ENCODE measurements around the gene CHN2. TPM values are rescaled to one million over a fixed set of nuclear protein-coding genes. Genes with fewer than 3 reads are reported as not detected.

CHN2 gene
- total RNA-seq, 1 experiment from 2014 or later: 5.0 TPM

GRCh38 chr7:29505931-29506330, 311.4 kb downstream of the CHN2 start (continued):
- TF ChIP-seq, protein P1, sequence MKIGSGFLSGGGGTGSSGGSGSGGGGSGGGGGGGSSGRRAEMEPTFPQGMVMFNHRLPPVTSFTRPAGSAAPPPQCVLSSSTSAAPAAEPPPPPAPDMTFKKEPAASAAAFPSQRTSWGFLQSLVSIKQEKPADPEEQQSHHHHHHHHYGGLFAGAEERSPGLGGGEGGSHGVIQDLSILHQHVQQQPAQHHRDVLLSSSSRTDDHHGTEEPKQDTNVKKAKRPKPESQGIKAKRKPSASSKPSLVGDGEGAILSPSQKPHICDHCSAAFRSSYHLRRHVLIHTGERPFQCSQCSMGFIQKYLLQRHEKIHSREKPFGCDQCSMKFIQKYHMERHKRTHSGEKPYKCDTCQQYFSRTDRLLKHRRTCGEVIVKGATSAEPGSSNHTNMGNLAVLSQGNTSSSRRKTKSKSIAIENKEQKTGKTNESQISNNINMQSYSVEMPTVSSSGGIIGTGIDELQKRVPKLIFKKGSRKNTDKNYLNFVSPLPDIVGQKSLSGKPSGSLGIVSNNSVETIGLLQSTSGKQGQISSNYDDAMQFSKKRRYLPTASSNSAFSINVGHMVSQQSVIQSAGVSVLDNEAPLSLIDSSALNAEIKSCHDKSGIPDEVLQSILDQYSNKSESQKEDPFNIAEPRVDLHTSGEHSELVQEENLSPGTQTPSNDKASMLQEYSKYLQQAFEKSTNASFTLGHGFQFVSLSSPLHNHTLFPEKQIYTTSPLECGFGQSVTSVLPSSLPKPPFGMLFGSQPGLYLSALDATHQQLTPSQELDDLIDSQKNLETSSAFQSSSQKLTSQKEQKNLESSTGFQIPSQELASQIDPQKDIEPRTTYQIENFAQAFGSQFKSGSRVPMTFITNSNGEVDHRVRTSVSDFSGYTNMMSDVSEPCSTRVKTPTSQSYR (CRISPR knock-in tag; IDR thresholded peaks at IDR 0.05): no peak
- TF ChIP-seq MXD4 (CRISPR knock-in tag; IDR thresholded peaks at IDR 0.05; ENCODE audit: borderline replicate concordance) (no peak), NFATC4 (CRISPR knock-in tag; IDR thresholded peaks at IDR 0.05) (no peak), ERG (CRISPR knock-in tag; IDR thresholded peaks at IDR 0.05) (no peak)

- H3K27me3 Mint-ChIP-seq (ENCODE audit: low read depth): no peaks in the 10 kb centered on the region
- TF ChIP-seq TEAD4 (CRISPR knock-in tag; IDR thresholded peaks at IDR 0.05) (no peak), FOXK1 (CRISPR knock-in tag; IDR thresholded peaks at IDR 0.05) (no peak), ERG (CRISPR knock-in tag; IDR thresholded peaks at IDR 0.05) (no peak), ZNF121 (CRISPR knock-in tag; IDR thresholded peaks at IDR 0.05) (no peak), ELF4 (CRISPR knock-in tag; IDR thresholded peaks at IDR 0.05; ENCODE audit: low read depth) (no peak), JAZF1 (CRISPR knock-in tag; IDR thresholded peaks at IDR 0.05) (no peak), ZNF138 (CRISPR knock-in tag; conservative IDR thresholded peaks at IDR 0.05) (no peak), EMX1 (CRISPR knock-in tag; IDR thresholded peaks at IDR 0.05) (no peak)
- TF ChIP-seq, protein P2, sequence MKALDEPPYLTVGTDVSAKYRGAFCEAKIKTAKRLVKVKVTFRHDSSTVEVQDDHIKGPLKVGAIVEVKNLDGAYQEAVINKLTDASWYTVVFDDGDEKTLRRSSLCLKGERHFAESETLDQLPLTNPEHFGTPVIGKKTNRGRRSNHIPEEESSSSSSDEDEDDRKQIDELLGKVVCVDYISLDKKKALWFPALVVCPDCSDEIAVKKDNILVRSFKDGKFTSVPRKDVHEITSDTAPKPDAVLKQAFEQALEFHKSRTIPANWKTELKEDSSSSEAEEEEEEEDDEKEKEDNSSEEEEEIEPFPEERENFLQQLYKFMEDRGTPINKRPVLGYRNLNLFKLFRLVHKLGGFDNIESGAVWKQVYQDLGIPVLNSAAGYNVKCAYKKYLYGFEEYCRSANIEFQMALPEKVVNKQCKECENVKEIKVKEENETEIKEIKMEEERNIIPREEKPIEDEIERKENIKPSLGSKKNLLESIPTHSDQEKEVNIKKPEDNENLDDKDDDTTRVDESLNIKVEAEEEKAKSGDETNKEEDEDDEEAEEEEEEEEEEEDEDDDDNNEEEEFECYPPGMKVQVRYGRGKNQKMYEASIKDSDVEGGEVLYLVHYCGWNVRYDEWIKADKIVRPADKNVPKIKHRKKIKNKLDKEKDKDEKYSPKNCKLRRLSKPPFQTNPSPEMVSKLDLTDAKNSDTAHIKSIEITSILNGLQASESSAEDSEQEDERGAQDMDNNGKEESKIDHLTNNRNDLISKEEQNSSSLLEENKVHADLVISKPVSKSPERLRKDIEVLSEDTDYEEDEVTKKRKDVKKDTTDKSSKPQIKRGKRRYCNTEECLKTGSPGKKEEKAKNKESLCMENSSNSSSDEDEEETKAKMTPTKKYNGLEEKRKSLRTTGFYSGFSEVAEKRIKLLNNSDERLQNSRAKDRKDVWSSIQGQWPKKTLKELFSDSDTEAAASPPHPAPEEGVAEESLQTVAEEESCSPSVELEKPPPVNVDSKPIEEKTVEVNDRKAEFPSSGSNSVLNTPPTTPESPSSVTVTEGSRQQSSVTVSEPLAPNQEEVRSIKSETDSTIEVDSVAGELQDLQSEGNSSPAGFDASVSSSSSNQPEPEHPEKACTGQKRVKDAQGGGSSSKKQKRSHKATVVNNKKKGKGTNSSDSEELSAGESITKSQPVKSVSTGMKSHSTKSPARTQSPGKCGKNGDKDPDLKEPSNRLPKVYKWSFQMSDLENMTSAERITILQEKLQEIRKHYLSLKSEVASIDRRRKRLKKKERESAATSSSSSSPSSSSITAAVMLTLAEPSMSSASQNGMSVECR (CRISPR knock-in tag; IDR thresholded peaks at IDR 0.05; ENCODE audit: borderline replicate concordance): no peak
- TF ChIP-seq, protein P3, sequence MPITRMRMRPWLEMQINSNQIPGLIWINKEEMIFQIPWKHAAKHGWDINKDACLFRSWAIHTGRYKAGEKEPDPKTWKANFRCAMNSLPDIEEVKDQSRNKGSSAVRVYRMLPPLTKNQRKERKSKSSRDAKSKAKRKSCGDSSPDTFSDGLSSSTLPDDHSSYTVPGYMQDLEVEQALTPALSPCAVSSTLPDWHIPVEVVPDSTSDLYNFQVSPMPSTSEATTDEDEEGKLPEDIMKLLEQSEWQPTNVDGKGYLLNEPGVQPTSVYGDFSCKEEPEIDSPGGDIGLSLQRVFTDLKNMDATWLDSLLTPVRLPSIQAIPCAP (CRISPR knock-in tag; IDR thresholded peaks at IDR 0.05): no peak
- TF ChIP-seq, protein P4, sequence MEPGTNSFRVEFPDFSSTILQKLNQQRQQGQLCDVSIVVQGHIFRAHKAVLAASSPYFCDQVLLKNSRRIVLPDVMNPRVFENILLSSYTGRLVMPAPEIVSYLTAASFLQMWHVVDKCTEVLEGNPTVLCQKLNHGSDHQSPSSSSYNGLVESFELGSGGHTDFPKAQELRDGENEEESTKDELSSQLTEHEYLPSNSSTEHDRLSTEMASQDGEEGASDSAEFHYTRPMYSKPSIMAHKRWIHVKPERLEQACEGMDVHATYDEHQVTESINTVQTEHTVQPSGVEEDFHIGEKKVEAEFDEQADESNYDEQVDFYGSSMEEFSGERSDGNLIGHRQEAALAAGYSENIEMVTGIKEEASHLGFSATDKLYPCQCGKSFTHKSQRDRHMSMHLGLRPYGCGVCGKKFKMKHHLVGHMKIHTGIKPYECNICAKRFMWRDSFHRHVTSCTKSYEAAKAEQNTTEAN (CRISPR knock-in tag; IDR thresholded peaks at IDR 0.05): no peak
- TF ChIP-seq, protein P5, sequence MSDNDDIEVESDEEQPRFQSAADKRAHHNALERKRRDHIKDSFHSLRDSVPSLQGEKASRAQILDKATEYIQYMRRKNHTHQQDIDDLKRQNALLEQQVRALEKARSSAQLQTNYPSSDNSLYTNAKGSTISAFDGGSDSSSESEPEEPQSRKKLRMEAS (CRISPR knock-in tag; IDR thresholded peaks at IDR 0.05): no peak
- TF ChIP-seq, protein P6, sequence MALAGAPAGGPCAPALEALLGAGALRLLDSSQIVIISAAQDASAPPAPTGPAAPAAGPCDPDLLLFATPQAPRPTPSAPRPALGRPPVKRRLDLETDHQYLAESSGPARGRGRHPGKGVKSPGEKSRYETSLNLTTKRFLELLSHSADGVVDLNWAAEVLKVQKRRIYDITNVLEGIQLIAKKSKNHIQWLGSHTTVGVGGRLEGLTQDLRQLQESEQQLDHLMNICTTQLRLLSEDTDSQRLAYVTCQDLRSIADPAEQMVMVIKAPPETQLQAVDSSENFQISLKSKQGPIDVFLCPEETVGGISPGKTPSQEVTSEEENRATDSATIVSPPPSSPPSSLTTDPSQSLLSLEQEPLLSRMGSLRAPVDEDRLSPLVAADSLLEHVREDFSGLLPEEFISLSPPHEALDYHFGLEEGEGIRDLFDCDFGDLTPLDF (CRISPR knock-in tag; IDR thresholded peaks at IDR 0.05): no peak
- TF ChIP-seq, protein P7, sequence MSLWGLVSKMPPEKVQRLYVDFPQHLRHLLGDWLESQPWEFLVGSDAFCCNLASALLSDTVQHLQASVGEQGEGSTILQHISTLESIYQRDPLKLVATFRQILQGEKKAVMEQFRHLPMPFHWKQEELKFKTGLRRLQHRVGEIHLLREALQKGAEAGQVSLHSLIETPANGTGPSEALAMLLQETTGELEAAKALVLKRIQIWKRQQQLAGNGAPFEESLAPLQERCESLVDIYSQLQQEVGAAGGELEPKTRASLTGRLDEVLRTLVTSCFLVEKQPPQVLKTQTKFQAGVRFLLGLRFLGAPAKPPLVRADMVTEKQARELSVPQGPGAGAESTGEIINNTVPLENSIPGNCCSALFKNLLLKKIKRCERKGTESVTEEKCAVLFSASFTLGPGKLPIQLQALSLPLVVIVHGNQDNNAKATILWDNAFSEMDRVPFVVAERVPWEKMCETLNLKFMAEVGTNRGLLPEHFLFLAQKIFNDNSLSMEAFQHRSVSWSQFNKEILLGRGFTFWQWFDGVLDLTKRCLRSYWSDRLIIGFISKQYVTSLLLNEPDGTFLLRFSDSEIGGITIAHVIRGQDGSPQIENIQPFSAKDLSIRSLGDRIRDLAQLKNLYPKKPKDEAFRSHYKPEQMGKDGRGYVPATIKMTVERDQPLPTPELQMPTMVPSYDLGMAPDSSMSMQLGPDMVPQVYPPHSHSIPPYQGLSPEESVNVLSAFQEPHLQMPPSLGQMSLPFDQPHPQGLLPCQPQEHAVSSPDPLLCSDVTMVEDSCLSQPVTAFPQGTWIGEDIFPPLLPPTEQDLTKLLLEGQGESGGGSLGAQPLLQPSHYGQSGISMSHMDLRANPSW (CRISPR knock-in tag; conservative IDR thresholded peaks at IDR 0.05; ENCODE audit: low read depth): no peak
- DNase-seq (ENCODE audit: low spot score) (no peak), ATAC-seq (no peak)
- no peak overlapping the region for H3K4me3 Mint-ChIP-seq
- ChIA-PET POLR2A (interaction anchor here (0.7 kb wide), 1 partner anchor 80 kb away, joined by 3 read pairs; no protein-coding TSS in a partner anchor), CTCF (no interaction called here)
- H3K4me1 Mint-ChIP-seq: no peaks in the 10 kb centered on the region
- no peaks in the 10 kb centered on the region for H3K9me3 Mint-ChIP-seq
- no peaks in the 10 kb centered on the region for H3K36me3 Mint-ChIP-seq
- H3K27ac Mint-ChIP-seq: no peak overlapping the region
These were observed 314.0 kb downstream of the CHN2 start for GRCh38 chr7:29508608-29509007.

Measured in WTC11 (cell line).